Keratinocyte (primary cell): ENCODE measurements around the gene RGMA. TPM values are rescaled to one million over a fixed set of nuclear protein-coding genes. Genes with fewer than 3 reads are reported as not detected.

ENCODE experiments used
- DNase-seq: peaks from one replicate; pipeline ENCODE4 v3.0.0-alpha.2; 2011; ENCODE audit warnings: low read depth, missing footprints, low spot score
- FAIRE-seq: peaks from 2 replicates; lab custom pipeline; 2011; peaks lifted over from hg19 to GRCh38; lab: Jason Lieb, UNC
- H2AFZ ChIP-seq: 2 replicates; pipeline ENCODE4 v1.6.0; 2012; ENCODE audit warnings: low read length, control low read depth, inconsistent platforms; ENCODE audit not compliant: control insufficient read depth
- H3K27ac ChIP-seq: 2 replicates; pipeline ENCODE4 v1.5.1; 2011; ENCODE audit warnings: low read length; ENCODE audit not compliant: control insufficient read depth, insufficient read depth
- H3K27me3 ChIP-seq: 3 replicates; pipeline ENCODE4 v1.6.0; 2011; ENCODE audit warnings: low read length; ENCODE audit not compliant: control insufficient read depth, insufficient read depth; ENCODE audit errors: extremely low read depth
- H3K36me3 ChIP-seq, 2 experiments: 2 replicates in 1 of 2; 3 replicates in 1 of 2; pipeline ENCODE4 v1.5.1; 2011; ENCODE audit warnings: low read length in 2 of 2, mild to moderate bottlenecking in 1 of 2; ENCODE audit not compliant: control insufficient read depth in 2 of 2, insufficient read depth in 2 of 2; ENCODE audit errors: extremely low read depth in 1 of 2
- H3K4me1 ChIP-seq: 3 replicates; pipeline ENCODE4 v1.5.1; 2011; ENCODE audit warnings: low read length; ENCODE audit not compliant: control insufficient read depth, insufficient read depth; ENCODE audit errors: extremely low read depth
- H3K4me2 ChIP-seq: 3 replicates; pipeline ENCODE4 v1.6.0; 2011; ENCODE audit warnings: low read depth, low read length; ENCODE audit not compliant: control insufficient read depth, insufficient read depth; ENCODE audit errors: extremely low read depth
- H3K4me3 ChIP-seq, 3 experiments: fragments of 200-600 bp in 1 of 3; sonication (generic) in 1 of 3; 2 replicates in 2 of 3; 3 replicates in 1 of 3; pipeline ENCODE4 v1.5.1; 2011 to 2016; ENCODE audit warnings: low read length in 3 of 3, mild to moderate bottlenecking in 3 of 3, control low read depth in 2 of 3, inconsistent platforms in 1 of 3, low read depth in 1 of 3, mixed read lengths in 1 of 3, mixed run types in 1 of 3, moderate library complexity in 1 of 3; ENCODE audit not compliant: control insufficient read depth in 2 of 3, insufficient read depth in 2 of 3; ENCODE audit errors: extremely low read depth in 1 of 3
- H3K79me2 ChIP-seq: 2 replicates; pipeline ENCODE4 v1.6.0; 2012; ENCODE audit warnings: low read length; ENCODE audit not compliant: control insufficient read depth, insufficient read depth
- H3K9ac ChIP-seq: 3 replicates; pipeline ENCODE4 v1.6.0; 2011; ENCODE audit warnings: low read length; ENCODE audit not compliant: control insufficient read depth, insufficient read depth; ENCODE audit errors: extremely low read depth
- H3K9me1 ChIP-seq: 3 replicates; pipeline ENCODE4 v1.6.0; 2011; ENCODE audit warnings: low read length; ENCODE audit not compliant: control insufficient read depth, insufficient read depth; ENCODE audit errors: extremely low read depth
- H3K9me3 ChIP-seq: 2 replicates; pipeline ENCODE4 v1.5.1; 2012; ENCODE audit warnings: low read depth, low read length; ENCODE audit not compliant: control insufficient read depth
- H4K20me1 ChIP-seq: 3 replicates; pipeline ENCODE4 v1.6.0; 2011; ENCODE audit warnings: low read length; ENCODE audit not compliant: control insufficient read depth, insufficient read depth; ENCODE audit errors: extremely low read depth
- CTCF ChIP-seq, 3 experiments: IDR thresholded peaks in 1 of 3; conservative IDR thresholded peaks in 1 of 3; optimal IDR thresholded peaks in 1 of 3; 2 replicates in 2 of 3; 3 replicates in 1 of 3; pipeline versions ENCODE3 to v1.5.1; 2011; ENCODE audit warnings: low read length in 3 of 3, mild to moderate bottlenecking in 3 of 3, moderate library complexity in 2 of 3, control low read depth in 1 of 3, inconsistent platforms in 1 of 3; ENCODE audit not compliant: insufficient read depth in 2 of 3; ENCODE audit errors: extremely low read depth in 1 of 3
- EZH2 ChIP-seq: IDR thresholded peaks from one replicate; pipeline ENCODE4 v1.6.1; 2012; ENCODE audit warnings: inconsistent platforms, mild to moderate bottlenecking, low read length, moderate library complexity
- dilution Hi-C: fragments of 300-500 bp; cut with MboI; formaldehyde crosslinking; loops from one replicate; pipeline ENCODE4 v1.7.0; 2020; ENCODE audit warnings: low sequenced_read_pairs; ENCODE audit not compliant: extremely low pct_ligation_motif_present
- polyA plus RNA-seq, 5 experiments: library from polyadenylated mRNA; depleted of rRNA in 3 of 5; stranded (reverse) in 3 of 5; stranded (forward) in 1 of 5; unstranded in 1 of 5; fragments of >200 nt; gene quantifications; 1 replicate in 1 of 5; 2 replicates in 3 of 5; 3 replicates in 1 of 5; pipeline versions ENCODE4 v1.2.1 to v1.2.3, GENCODE V29; 2011 to 2012; ENCODE audit warnings: missing spikeins in 2 of 5, low read depth in 1 of 5, low replicate concordance in 1 of 5

Gene RGMA
- polyA plus RNA-seq, 1 donor (not counting 4 experiments of a cell fraction or from before 2014, with no cell fraction given), result 0.18 TPM

GRCh38 chr15:93135997-93136397 is 47.0 kb upstream of the RGMA start:
- H3K4me3 ChIP-seq, result no peak overlapping the region
- no peak for TF ChIP-seq CTCF (optimal IDR thresholded peaks at IDR 0.05 in 1 of 3, IDR thresholded peaks at IDR 0.05 in 1 of 3, conservative IDR thresholded peaks at IDR 0.05 in 1 of 3; ENCODE audit: extremely low read depth in 1 of 3, insufficient read depth in 2 of 3, low read length in 3 of 3)
- no peak for TF ChIP-seq EZH2
- H3K27ac ChIP-seq, result no peak overlapping the region
- FAIRE-seq (no peak), DNase-seq (no peak)
- H3K9me1 ChIP-seq, result no peaks in the 10 kb centered on the region
- no peaks in the 10 kb centered on the region for H4K20me1 ChIP-seq
- no peaks in the 10 kb centered on the region for H3K27me3 ChIP-seq
- H3K9me3 ChIP-seq, result no peaks in the 10 kb centered on the region
- no peaks in the 10 kb centered on the region for H3K79me2 ChIP-seq
- no peaks in the 10 kb centered on the region for H3K4me1 ChIP-seq
- no peak overlapping the region for H2AFZ ChIP-seq
- dilution Hi-C loops, result no loop called here
- H3K36me3 ChIP-seq, result no peaks in the 10 kb centered on the region
- H3K9ac ChIP-seq, result no peak overlapping the region
- no peak overlapping the region for H3K4me2 ChIP-seq

- FAIRE-seq (no peak), DNase-seq (no peak)
- Histone ChIP-seq H3K79me2 (no peaks in the 10 kb centered on the region), H3K9me1 (no peaks in the 10 kb centered on the region), H4K20me1 (no peaks in the 10 kb centered on the region), H2AFZ (no peak overlapping the region), H3K4me2 (no peak overlapping the region), H3K36me3 (no peaks in the 10 kb centered on the region), H3K9ac (no peak overlapping the region), H3K27ac (no peak overlapping the region), H3K27me3 (no peaks in the 10 kb centered on the region), H3K9me3 (no peaks in the 10 kb centered on the region), H3K4me3 (no peak overlapping the region), H3K4me1 (no peaks in the 10 kb centered on the region)
- TF ChIP-seq EZH2, result no peak
- dilution Hi-C loops, result no loop called here
Observed at GRCh38 chr15:93135459-93135858, 46.4 kb upstream of the RGMA start.

- H3K4me2 ChIP-seq, result no peak overlapping the region
- H3K9me1 ChIP-seq, result no peaks in the 10 kb centered on the region
- FAIRE-seq (no peak), DNase-seq (no peak)
- H3K4me1 ChIP-seq, result no peaks in the 10 kb centered on the region
- H3K9ac ChIP-seq, result no peak overlapping the region
- no peak for TF ChIP-seq CTCF (optimal IDR thresholded peaks at IDR 0.05 in 1 of 3, IDR thresholded peaks at IDR 0.05 in 1 of 3, conservative IDR thresholded peaks at IDR 0.05 in 1 of 3; ENCODE audit: extremely low read depth in 1 of 3, insufficient read depth in 2 of 3, low read length in 3 of 3)
- TF ChIP-seq EZH2, result no peak
- H4K20me1 ChIP-seq, result no peaks in the 10 kb centered on the region
- no peak overlapping the region for H3K4me3 ChIP-seq
- no peaks in the 10 kb centered on the region for H3K9me3 ChIP-seq
- H3K27ac ChIP-seq, result no peak overlapping the region
- H2AFZ ChIP-seq, result no peak overlapping the region
- H3K79me2 ChIP-seq, result no peaks in the 10 kb centered on the region
- no peaks in the 10 kb centered on the region for H3K27me3 ChIP-seq
- H3K36me3 ChIP-seq, result no peaks in the 10 kb centered on the region
- dilution Hi-C loops, result no loop called here
Observed at GRCh38 chr15:93131485-93132095, 42.6 kb upstream of the RGMA start.
